HG03064 (cell line): ENCODE data around the gene WDR20.
"Not testable (repeated sequence)": the region's sequence is repeated elsewhere in the genome, so short reads cannot be mapped to it uniquely, and the experiment has no call there.

ENCODE experiments used
- ATAC-seq: cut with Tn5 transposase; IDR thresholded peaks from one replicate; pipeline ENCODE4 v1.9.1; 2021; ENCODE audit warnings: low read depth; ENCODE audit not compliant: unreplicated experiment

WDR20 gene

DNA sequence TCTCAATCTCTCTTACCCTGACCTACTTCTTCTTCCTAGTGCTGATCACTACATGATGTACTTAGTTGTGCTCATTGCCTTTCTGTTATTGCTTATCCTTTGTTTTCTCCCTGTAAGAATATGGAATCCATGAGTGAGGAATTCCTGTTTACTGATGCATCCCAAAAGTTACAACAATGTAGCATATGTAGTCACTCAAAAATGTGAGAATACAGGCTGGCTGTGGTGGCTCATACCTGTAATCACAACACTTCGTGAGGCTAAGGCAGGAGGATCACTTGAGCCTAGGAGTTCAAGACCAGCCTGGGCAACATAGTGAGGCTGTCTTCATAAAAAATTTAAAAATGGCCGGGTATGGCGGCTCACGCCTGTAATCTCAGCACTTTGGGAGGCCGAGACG lies 8.0 kb upstream of the WDR20 start:
- ATAC-seq, result no peak

DNA sequence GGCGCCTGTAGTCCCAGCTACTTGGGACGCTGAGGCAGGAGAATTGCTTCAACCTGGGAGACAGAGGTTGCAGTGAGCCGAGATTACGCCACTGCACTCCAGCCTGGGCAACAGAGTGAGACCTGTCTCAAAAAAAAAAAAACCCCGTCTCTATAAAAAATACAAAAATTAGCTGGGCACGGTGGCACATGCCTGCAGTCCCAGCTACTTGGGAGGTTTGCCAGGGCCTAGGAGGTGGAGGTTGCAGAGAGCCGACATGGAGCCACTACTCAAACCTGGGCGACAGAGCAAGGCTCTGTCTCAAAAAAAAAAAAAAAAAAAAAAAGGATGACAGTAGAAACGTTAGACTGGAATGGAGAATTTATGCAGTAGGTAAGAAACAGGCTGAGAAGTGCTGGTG lies 5.7 kb upstream of the WDR20 start:
- ATAC-seq, result not testable (repeated sequence)

DNA sequence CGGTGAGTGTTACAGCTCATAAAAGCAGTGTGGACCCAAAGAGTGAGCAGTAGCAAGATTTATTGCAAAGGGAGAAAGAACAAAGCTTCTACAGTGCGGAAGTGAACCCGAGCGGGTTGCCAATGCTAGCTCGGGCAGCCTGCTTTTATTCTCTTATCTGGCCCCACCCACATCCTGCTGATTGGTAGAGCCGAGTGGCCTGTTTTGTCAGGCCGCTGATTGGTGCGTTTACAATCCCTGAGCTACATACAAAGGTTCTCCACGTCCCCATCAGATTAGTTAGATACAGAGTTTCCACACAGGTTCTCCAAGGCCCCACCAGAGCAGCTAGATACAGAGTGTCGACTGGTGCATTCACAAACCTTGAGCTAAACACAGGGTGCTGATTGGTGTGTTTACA lies 5.0 kb upstream of the WDR20 start:
- ATAC-seq, result not testable (repeated sequence)

DNA sequence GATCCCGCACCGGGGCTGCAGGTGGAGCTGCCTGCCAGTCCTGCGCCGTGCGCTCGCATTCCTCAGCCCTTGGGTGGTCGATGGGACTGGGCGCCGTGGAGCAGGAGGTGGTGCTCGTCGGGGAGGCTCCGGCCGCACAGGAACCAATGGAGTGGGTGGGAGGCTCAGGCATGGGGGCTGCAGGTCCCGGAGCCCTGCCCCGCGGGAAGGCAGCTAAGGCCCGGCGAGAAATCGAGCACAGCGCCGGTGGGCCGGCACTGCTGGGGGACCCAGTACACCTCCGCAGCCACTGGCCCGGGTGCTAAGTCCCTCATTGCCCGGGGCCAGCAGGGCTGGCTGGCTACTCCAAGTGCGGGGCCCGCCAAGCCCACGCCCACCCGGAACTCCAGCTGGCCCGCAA lies 4.2 kb upstream of the WDR20 start:
- not testable (repeated sequence) for ATAC-seq

DNA sequence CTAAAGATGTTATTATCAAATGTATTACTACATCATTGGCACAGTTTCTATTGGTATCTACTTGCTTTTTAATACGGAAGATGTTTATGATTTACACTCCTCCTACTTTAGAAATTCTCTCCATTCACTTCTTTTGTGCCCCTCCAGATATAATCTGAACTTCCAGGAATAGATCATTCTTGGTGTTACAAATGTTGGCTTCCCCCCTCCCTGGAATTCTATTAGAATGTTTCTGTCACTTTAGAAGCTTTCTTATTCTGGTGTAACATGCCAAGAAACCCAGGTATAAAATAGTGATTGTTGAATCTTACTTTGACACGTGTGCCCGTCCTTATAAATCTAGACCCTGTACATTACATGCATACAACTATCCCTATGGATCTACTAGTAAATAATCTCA lies 1.2 kb upstream of the WDR20 start:
- no peak for ATAC-seq

DNA sequence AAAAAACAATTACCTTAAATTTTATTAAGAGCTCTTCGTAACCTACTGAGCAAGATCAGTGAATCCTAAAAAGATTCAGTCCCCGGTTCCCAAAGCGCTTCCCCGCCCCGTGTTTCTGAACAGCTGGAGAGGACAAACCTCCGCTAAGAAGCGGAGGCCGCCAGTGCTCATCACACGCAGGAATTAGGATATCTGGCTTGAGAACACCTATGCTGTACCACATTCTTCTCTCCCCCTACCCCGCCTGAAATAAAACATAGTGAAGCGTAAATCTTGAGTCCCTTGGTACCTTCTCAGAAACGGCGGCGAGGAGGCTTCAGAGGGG lies 774 bp upstream of the WDR20 start:
- no peak for ATAC-seq

DNA sequence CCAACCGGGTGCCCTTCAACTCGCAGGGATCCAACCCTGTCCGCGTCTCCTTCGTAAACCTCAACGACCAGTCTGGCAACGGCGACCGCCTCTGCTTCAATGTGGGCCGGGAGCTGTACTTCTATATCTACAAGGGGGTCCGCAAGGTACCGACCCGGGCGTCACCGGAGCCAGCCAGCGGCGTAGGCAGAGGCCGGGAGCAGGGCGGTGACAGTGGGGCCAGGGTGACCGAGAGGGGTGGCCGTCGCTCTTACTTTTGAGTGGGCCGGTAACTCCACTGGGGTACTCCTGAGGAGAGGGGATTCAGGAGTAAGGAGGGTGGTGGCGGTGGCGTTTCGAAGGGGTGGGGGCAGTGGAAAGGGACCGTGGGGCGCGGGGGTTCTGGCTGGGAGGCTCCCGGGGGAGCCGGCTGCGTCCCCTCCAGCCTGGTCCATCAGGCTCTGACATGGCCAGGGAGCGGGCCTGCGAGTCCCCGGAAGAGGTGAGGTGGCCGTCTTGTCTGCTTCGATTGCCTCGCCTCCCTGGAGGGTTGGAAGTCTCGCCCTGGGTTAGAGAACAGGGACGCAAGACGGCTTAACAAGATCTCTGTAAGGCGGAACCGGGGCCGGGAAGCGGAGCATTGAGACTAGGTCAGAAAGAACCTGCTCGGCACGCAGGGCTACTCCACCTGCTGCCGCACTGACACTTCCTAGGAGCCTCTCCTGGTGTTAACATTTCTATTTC lies 491 bp downstream of the WDR20 start:
- ATAC-seq, result peak; percentile 9

DNA sequence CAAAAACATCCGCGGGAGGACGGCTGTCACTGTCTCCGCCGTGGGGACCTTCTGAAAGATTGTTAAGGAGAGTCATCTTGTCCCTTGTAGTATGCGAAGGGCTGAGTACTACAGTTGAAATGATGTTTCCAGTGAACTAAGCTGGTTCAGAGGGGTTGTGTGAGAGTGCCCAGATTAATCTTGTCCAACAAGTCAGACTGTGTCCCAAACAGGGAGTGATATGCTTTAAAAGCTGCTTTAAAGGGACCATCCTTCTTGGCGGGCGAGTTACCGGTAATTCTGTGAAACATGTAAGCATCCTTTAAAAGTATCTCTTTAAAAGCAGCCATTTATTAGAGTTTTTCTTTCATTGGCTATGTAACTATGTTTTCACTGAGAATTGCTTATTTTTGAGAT lies 1.1 kb downstream of the WDR20 start:
- ATAC-seq, result no peak

DNA sequence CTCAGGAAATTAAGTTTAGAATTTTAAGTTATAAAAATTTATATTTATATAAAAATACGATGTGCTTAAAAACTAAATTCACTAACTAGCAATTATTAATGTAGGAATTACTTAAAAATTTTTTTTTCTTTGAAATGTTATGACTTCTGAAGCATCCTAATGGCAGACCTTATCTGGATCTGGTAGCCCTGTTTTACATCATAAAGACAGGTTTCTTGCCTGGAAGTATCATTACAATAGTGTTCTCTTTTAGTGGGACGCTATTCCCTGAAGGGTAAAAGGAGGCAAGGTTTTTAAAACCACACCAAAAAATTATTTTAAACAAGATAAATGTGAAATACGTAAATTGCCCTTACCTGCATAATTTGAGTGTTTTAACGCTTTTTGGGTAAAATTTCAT lies 2.1 kb downstream of the WDR20 start:
- no peak for ATAC-seq

DNA sequence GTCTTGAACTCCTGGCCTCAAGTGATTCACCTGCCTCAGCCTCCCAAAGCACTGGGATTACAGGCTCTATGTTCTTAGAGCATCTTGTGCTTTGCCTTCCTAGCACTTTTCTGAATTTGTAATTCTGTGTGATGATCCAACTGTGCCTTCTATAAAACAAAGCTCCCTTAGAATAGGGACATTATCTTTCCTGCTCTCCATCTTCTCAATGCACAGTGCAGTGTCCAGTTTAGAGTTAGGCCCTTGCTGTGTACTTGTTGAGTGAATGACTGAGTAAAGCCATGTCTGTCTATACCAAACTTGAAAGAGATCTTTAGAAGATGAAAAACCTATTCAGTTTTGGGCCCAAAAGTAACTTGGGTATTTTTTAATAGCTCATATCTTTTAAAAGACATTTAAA lies 5.2 kb downstream of the WDR20 start:
- ATAC-seq, result no peak

DNA sequence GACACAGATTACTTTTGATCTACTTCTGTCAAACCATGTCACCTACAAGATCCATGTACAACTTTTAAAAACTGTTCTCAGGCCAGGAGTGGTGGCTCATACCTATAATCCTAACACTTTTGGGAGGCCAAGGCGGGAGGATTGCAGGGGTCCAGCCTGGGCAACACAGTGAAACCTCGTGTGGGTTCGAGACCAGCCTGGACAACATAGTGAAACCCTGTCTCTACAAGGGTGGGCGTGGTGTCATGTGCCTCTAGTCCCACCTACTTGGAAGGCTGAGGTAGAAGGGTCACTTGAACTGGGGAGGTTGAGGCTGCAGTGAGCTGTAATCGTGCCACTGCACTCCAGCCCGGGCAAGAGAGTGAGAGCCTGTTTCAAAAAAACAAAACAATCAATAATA lies 5.7 kb downstream of the WDR20 start:
- ATAC-seq, result no peak

DNA sequence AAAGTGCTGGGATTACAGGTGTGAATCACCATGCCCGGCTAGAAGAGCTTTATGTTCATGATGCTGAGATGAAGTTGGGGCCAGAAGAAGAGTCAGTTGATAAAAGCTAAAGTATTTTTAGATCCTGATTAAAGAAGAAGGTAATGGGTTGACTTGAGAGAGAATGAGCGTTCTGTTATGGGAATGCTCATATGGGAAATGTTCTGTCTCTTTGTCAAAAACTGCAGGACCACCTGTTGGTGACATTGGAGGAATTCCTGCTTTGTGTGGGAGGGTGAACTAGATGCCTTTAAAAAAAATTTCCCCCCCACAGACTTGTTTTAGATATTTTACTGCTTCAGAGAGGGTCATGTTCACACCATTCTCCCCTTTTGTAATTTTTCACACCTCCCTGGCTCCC lies 6.7 kb downstream of the WDR20 start:
- no peak for ATAC-seq

DNA sequence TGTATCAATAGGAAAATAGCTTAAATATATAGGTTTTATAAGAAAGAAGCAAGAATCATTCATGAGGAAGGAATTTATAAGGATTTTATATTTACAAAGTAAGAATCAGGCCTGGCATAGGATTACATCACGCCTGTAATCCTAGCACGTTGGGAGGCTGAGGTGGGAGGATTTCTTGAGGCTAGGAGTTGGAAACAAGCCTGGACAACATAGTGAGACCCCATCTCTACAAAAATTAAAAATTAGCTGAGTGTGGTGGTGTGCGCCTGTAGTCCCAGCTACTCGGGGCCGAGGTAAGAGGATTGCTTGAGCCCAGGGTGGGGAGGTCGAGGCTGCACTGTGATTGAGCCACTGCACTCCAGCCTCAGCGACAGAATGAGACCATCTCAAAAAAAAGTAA lies 10.4 kb downstream of the WDR20 start:
- ATAC-seq, result no peak

DNA sequence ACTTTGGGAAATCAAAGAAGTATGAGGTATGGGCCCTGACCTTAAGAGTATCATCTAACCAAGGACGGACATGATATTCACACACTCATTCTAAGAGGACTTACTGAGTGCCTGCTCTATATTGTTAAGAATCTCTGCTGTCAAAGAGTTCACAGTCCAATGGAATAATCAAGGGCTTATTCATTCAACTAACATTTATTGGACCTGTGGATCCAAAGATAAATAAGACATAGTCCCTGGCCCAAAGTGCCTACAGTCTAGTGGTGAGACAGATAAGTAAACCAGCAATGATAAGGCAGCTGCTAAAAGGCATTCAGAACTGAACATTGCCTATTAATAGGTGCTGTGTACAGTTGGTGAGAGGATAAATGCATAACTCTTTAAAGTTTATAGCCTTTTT lies 11.0 kb downstream of the WDR20 start:
- no peak for ATAC-seq

DNA sequence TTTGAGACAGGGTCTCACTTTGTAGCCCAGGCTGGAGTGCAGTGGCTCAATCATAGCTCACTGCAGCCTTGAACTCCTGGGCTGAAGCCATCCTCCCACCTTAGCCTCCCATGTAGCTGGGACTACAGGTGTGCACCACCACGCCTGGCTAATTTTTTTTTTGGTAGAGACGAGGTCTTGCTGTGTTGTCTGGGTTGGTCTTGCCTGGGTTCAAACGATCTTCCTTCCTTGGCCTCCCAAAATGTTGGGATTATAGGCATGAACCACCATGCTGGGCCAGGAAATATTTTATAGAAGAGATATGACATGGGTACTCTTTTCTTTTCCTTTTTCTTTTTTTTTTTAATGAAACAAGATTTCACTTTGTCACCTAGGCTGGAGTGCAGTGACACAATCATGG lies 11.7 kb downstream of the WDR20 start:
- ATAC-seq, result not testable (repeated sequence)

DNA sequence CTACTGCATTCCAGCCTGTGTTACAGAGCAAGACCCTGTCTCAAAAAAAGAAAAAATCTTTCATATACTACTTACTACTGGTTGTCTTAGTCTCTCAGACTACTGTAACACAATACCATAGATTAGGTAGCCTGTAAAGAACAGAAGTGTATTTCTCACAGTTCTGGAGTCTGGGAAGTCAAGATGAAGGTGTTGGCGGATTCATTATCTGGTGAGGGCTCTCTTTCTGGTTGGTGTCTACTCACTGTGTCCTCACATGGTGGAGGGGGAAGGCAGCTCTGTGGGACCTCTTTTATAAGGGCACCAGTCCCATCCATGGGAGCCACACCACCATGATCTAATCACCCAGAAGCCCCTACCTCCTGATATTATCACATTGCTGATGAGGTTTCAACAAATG lies 14.4 kb downstream of the WDR20 start:
- no peak for ATAC-seq

DNA sequence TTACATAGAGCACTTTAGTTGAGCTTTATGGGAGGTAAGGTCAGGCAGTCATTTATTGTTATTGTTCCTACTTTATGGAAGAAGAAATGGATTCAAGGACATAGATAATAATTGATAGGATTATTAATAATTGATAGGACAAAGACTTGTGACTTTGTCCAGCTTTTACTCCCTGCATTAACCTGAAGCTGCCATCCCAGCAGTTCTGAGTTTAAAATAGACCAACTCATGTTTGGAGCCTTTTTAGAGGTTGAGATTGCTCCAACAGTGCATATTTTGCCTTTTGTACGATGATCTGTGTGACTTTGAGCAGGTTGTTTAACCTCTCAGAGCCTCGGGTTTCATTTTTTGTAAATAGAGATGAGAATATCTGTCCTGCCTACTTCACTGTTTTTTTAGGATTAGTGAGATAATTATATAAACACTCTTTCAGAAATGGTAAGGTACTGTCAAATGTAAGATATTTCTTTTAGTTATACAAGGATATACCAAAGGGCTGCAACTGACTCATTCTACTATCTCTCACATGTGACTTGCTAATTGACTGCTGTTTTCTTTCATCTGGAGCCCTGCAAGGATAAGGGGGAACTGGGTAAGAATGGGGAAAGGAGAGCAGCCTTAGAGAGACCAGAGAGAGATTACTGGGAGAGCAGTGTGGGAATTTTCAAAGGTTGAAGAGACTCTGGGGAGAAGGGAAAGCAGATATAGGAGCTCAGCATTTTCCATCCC lies 15.3 kb downstream of the WDR20 start:
- no peak for ATAC-seq

DNA sequence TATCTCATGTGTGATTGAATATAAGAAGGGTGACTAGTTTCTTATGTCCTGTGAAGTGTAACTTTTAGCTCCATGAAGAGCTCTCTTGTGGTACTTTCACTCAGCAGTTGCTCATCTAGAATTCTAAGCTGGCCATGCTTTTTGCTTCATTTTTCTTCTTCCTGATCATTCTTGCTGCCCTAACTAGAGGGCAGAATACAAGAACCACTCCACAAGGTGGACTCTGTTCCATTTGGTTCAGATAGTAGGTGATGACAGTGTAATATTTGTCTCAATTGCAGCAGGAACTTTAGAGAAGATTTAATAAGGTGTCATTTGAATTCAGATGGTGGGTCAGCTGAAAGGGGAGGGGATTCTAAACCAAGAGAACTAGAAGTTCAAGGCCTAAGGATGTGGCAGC lies 17.6 kb downstream of the WDR20 start:
- no peak for ATAC-seq

DNA sequence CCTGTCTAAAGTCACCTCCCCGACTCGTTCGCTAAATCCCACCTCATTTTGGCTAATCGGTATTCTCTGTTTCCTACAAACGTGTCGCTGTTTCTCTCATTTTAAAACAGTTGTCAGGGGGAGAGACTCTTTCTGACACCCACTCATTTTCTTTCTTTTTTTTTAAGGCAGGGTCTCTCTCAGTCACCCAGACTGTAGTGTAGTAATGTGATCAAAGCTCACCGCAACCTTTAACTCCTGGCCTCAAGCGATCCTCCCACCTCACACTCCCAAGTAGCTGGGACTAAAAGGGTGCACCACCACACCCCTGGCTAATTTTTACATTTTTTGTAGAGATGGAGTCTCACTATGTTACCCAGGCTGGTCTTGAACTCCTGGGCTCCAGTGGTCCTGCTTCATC lies 19.1 kb downstream of the WDR20 start:
- no peak for ATAC-seq

DNA sequence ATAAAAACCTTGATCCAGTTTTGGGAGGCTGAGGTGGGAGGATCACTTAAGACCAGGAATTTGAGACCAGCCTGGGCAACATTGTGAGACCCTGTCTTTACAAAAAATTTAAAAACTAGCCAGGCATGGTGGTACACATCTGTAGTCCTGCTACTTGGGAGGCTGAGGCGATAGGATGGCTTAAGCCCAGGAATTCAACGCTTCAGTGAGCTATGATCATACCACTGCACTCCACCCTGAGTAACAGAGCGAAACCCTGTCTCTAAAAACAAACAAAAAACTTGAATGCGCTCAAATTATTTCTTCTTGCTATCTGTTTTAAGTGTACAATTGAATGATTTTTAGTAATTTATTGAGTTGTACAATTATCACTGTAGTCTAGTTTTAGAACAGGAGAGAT lies 20.1 kb downstream of the WDR20 start:
- no peak for ATAC-seq

DNA sequence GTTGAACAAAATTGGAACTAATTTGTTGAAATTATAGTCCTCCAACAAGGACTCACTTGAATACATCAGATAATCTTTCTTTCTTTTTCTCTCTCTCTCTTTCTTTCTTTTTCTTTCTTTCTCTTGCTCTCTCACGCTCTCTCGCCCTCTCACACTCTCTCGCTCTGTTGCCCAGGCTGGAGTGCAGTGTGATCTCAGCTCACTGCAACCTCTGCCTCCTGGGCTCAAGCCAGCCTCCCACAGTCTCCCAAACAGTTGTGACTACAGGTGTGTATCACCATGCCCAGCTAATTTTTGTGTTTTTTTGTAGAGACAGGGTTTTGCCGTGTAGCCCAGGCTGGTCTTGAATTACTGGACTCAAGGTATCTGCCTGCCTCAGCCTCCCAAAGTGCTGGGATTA lies 22.8 kb downstream of the WDR20 start:
- ATAC-seq, result no peak

DNA sequence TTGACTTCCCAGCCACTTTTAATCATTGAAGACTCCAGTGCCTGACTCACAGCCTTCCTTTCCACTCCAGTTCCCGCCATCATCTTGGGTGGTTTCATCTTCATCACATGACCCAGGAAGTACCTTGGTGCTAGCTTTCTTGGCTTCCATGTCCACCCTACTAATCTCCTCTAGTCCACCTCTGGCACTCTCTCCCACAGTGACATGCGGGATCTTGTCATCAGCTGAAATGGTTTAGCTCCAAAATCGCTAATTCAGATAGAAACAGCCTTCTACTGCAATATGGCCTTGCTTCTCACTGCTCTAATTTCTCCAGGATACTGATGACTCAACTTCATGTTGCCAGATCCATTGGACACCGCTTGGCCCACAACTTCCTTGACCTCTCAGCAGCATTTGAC lies 24.5 kb downstream of the WDR20 start:
- ATAC-seq, result no peak

DNA sequence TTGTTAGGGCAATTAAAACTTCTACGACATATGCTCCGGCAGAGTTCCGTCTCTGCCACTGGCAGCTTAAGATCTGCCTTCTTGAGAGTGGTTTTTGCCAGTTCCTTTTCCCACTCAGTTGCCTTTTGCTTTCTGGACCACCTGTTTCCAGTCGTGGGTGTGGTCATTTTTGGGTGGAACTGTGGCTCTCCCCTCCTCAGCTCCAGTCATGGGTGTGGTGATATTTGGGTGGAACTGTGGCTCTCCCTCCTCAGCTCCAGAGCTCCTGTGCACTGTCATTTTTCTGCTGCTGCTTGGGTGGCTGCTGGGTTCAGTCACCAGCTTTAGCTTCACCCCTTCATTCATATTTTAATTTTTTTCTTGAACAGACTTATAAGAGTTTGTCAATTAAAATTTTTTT lies 25.3 kb downstream of the WDR20 start:
- no peak for ATAC-seq
